Endothelial cell of umbilical vein (primary cell): ENCODE measurements around the gene SULF2. TPM values are rescaled to one million over a fixed set of nuclear protein-coding genes. Genes with fewer than 3 reads are reported as not detected.

Source experiments
- BruUV-seq: library from RNA; stranded (reverse); fragments of 400-500 nt; replicated peaks from 2 replicates; lab custom pipeline; 2021; lab: Mats Ljungman, UMichigan
- CTCF ChIA-PET: fragments of 300-600, 350-600 bp; sonication (Branson Sonifier 250); formaldehyde crosslinking; loops from one replicate; lab custom pipeline; 2021; ENCODE audit warnings: antibody characterized with exemption, inconsistent platforms; lab: Charles Lee
- POLR2A ChIA-PET: fragments of 300-600, 350-600 bp; sonication (Branson Sonifier 250); formaldehyde crosslinking; loops from one replicate; lab custom pipeline; 2021; ENCODE audit warnings: antibody characterized with exemption, inconsistent platforms; lab: Charles Lee
- DNase-seq: peaks from one replicate; pipeline ENCODE4 v3.0.0-alpha.2; 2011; ENCODE audit warnings: low read depth, low spot score
- FAIRE-seq: peaks from 2 replicates; lab custom pipeline; 2011; peaks lifted over from hg19 to GRCh38; lab: Jason Lieb, UNC
- H2AFZ ChIP-seq: 2 replicates; pipeline ENCODE4 v1.6.0; 2012; ENCODE audit warnings: low read depth, low read length, control low read depth, inconsistent platforms
- H3K27ac ChIP-seq: 2 replicates; pipeline ENCODE4 v1.5.1; 2011; ENCODE audit warnings: low read depth, mild to moderate bottlenecking, control low read depth, low read length, moderate library complexity; ENCODE audit not compliant: insufficient read depth
- H3K27me3 ChIP-seq, 2 experiments: 2 replicates each; pipeline versions ENCODE4 v1.6.0 to v1.6.1; 2011; ENCODE audit warnings: low read length in 2 of 2, mixed read lengths in 1 of 2; ENCODE audit not compliant: control insufficient read depth in 2 of 2, insufficient read depth in 2 of 2
- H3K36me3 ChIP-seq, 2 experiments: 2 replicates in 1 of 2; 3 replicates in 1 of 2; pipeline ENCODE4 v1.5.1; 2011; ENCODE audit warnings: low read length in 2 of 2, mild to moderate bottlenecking in 1 of 2, moderate library complexity in 1 of 2; ENCODE audit not compliant: control insufficient read depth in 2 of 2, insufficient read depth in 2 of 2; ENCODE audit errors: extremely low read depth in 1 of 2
- H3K4me1 ChIP-seq: 3 replicates; pipeline ENCODE4 v1.5.1; 2011; ENCODE audit warnings: mild to moderate bottlenecking, low read length; ENCODE audit not compliant: control insufficient read depth, insufficient read depth; ENCODE audit errors: extremely low read depth
- H3K4me2 ChIP-seq: 2 replicates; pipeline ENCODE4 v1.6.1; 2011; ENCODE audit warnings: low read length, control low read depth, mixed read lengths; ENCODE audit not compliant: insufficient read depth
- H3K4me3 ChIP-seq, 3 experiments: fragments of 200-600 bp in 1 of 3; sonication (generic), shearing (Covaris generic) in 1 of 3; replicated peaks in 1 of 3; 2 replicates each; pipeline ENCODE4 v1.5.1; 2011 to 2016; ENCODE audit warnings: control low read depth in 3 of 3, low read length in 3 of 3, mild to moderate bottlenecking in 2 of 3, inconsistent platforms in 1 of 3, low read depth in 1 of 3, moderate library complexity in 1 of 3; ENCODE audit not compliant: insufficient read depth in 1 of 3
- H3K79me2 ChIP-seq: 2 replicates; pipeline ENCODE4 v1.6.0; 2012; ENCODE audit warnings: low read length, inconsistent platforms; ENCODE audit not compliant: control insufficient read depth, insufficient read depth
- H3K9ac ChIP-seq: replicated peaks from 2 replicates; pipeline ENCODE3; 2011; ENCODE audit warnings: low read length, control low read depth; ENCODE audit not compliant: insufficient read depth; ENCODE audit errors: extremely low read depth
- H3K9me1 ChIP-seq: replicated peaks from 3 replicates; pipeline ENCODE4 v1.6.0; 2011; ENCODE audit warnings: mild to moderate bottlenecking, low read length; ENCODE audit not compliant: control insufficient read depth, insufficient read depth; ENCODE audit errors: extremely low read depth
- H3K9me3 ChIP-seq: replicated peaks from 2 replicates; pipeline ENCODE4 v1.5.1; 2012; ENCODE audit warnings: low read length, inconsistent platforms; ENCODE audit not compliant: control insufficient read depth, insufficient read depth
- H4K20me1 ChIP-seq: replicated peaks from 2 replicates; pipeline ENCODE3; 2011; ENCODE audit warnings: mild to moderate bottlenecking, low read length; ENCODE audit not compliant: control insufficient read depth, insufficient read depth; ENCODE audit errors: extremely low read depth
- CTCF ChIP-seq, 2 donors: IDR thresholded peaks; 1 replicate in 1 of 2; 2 replicates in 1 of 2; pipeline ENCODE4 v1.5.1; 2011; ENCODE audit warnings: low read length in 2 of 2, mild to moderate bottlenecking in 2 of 2, moderate library complexity in 2 of 2, control low read depth in 1 of 2, inconsistent platforms in 1 of 2, low read depth in 1 of 2; ENCODE audit not compliant: insufficient read depth in 1 of 2; ENCODE audit errors: extremely low read depth in 1 of 2
- EZH2 ChIP-seq: IDR thresholded peaks from 2 replicates; pipeline ENCODE4 v1.6.1; 2012; ENCODE audit warnings: borderline replicate concordance, low read depth, mild to moderate bottlenecking, moderate library complexity, low read length, inconsistent platforms; ENCODE audit not compliant: severe bottlenecking
- FOS ChIP-seq: IDR thresholded peaks from 2 replicates; pipeline ENCODE4 v1.6.1; 2011; ENCODE audit warnings: mild to moderate bottlenecking, low read length, moderate library complexity, borderline replicate concordance; ENCODE audit not compliant: insufficient read depth
- GATA2 ChIP-seq: IDR thresholded peaks from 2 replicates; pipeline ENCODE4 v1.7.0; 2011; ENCODE audit warnings: low read depth, mild to moderate bottlenecking, moderate library complexity, mixed read lengths, low read length; ENCODE audit not compliant: insufficient read length, insufficient read depth
- JUN ChIP-seq: IDR thresholded peaks from 2 replicates; pipeline ENCODE4 v1.6.1; 2011; ENCODE audit warnings: borderline replicate concordance, low read depth; ENCODE audit not compliant: insufficient read length, insufficient read depth
- MAX ChIP-seq: IDR thresholded peaks from 2 replicates; pipeline ENCODE4 v1.6.1; 2011; ENCODE audit not compliant: insufficient read depth, insufficient read length
- MYC ChIP-seq: IDR thresholded peaks from one replicate; pipeline ENCODE4 v1.6.1; 2011; ENCODE audit warnings: mild to moderate bottlenecking, low read depth, low read length
- POLR2A ChIP-seq: IDR thresholded peaks from 2 replicates; pipeline ENCODE4 v1.6.1; 2012; ENCODE audit warnings: low read depth, mild to moderate bottlenecking, control low read depth, low read length
- POLR2AphosphoS5 ChIP-seq: IDR thresholded peaks from 2 replicates; pipeline ENCODE4 v1.6.1; 2012; ENCODE audit warnings: low read depth, mild to moderate bottlenecking, control low read depth, low read length, moderate library complexity; ENCODE audit not compliant: insufficient read depth
- dilution Hi-C: fragments of 300-500 bp; cut with MboI; formaldehyde crosslinking; loops from one replicate; pipeline ENCODE4 v1.15.0; 2019; ENCODE audit warnings: low sequenced_read_pairs; ENCODE audit not compliant: extremely low pct_ligation_motif_present
- intact Hi-C: fragments of 100-400 bp; cut with micrococcal nuclease; formaldehyde crosslinking; loops from one replicate; pipeline ENCODE4 v1.10.0; 2022
- polyA plus RNA-seq, 4 experiments: library from polyadenylated mRNA; depleted of rRNA in 3 of 4; stranded (reverse) in 3 of 4; unstranded in 1 of 4; fragments of >200 nt; gene quantifications; 2 replicates each; pipeline versions ENCODE4 v1.2.1 to v1.2.3, GENCODE V29; 2011 to 2012; ENCODE audit warnings: missing spikeins in 1 of 4
- total RNA-seq: library from RNA; stranded (reverse); gene quantifications from 2 replicates; pipeline ENCODE4 v1.2.3, GENCODE V29; 2021

Gene SULF2
- total and polyA plus RNA-seq, 2 donors (not counting 3 experiments of a cell fraction or from before 2014, with no cell fraction given): 58.5 to 160 TPM

- H4K20me1 ChIP-seq: no peaks in the 10 kb centered on the region
- no peaks in the 10 kb centered on the region for H3K79me2 ChIP-seq
- no peak for FAIRE-seq
- H3K4me2 ChIP-seq: no peak overlapping the region
- dilution Hi-C loops (no loop called here), intact Hi-C loops (no loop called here)
- H3K4me1 ChIP-seq: no peaks in the 10 kb centered on the region
- H3K36me3 ChIP-seq: peaks cover 10 to 17% of the 10 kb centered on the region in 2 experiments
- no peaks in the 10 kb centered on the region for H3K9me1 ChIP-seq
- no peak overlapping the region for H2AFZ ChIP-seq
- no peaks in the 10 kb centered on the region for H3K27me3 ChIP-seq
- no peak for DNase-seq
- CTCF ChIA-PET: no interaction called here
- POLR2A ChIA-PET: no interaction called here
- H3K9me3 ChIP-seq: no peaks in the 10 kb centered on the region
- no TSS peak for BruUV-seq
- no peak for TF ChIP-seq GATA2
- TF ChIP-seq CTCF (IDR thresholded peaks at IDR 0.05; ENCODE audit: extremely low read depth in 1 of 2, insufficient read depth in 1 of 2, low read depth in 1 of 2, low read length in 2 of 2): no peak
- TF ChIP-seq MYC: no peak
- no peak for TF ChIP-seq POLR2A
- TF ChIP-seq MAX: no peak
- no peak for TF ChIP-seq JUN
- no peak for TF ChIP-seq POLR2AphosphoS5
- TF ChIP-seq FOS: no peak
- no peak for TF ChIP-seq EZH2
- H3K4me3 ChIP-seq: no peak overlapping the region
- H3K27ac ChIP-seq: no peak overlapping the region
- no peak overlapping the region for H3K9ac ChIP-seq
Measured at GRCh38 chr20:47656318-47656717, 129.0 kb downstream of the SULF2 start.
